ENCODE results near the gene C5AR2.
"Not testable (repeated sequence)": the region's sequence is repeated elsewhere in the genome, so short reads cannot be mapped to it uniquely, and the experiment has no call there.

Gene C5AR2

DNA sequence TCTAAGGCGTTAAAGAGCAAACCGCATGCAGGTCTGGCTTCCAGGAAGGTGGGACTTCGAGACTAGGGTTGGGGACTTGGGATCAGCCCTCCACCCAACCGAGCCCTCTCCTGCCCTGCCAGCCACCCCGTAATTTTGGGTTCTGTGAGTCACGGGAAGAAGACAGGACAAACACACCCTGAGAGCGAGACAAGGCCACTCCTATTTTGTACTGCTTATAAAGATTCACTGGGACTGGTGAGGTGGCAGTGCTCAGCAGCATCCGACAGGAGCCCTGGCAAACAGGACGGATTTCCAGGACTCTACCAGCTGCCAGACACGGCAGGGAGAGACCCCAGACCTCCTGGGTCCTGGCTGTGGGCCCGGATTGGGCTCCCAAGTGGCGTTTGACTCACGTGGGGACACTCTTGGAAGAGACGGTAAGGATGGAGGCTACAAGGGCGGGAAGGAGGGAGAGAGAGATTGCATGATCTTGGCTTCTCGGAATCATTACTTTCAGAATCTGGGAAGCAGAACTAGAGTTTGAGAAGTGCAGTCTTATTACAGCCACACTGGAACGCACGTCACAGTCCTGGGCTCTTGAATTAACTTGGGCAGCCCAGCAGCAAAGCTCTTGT lies at the start of gene C5AR2:
Gene C5AR2 (plus strand): TSS at position 245 of the 617 bp plus-strand sequence. CDS start 8,625 bp downstream, outside the sequence.
- Histone ChIP-seq H3K9ac (ENCODE audit: low read length in 5 of 5) (no peak within 1 kb of the TSS), H3K36me3 (ENCODE audit: control insufficient read depth in 5 of 5, insufficient read depth in 5 of 5, low read length in 5 of 5) (no peaks in the 10 kb centered on the region), H3K27me3 (ENCODE audit: control insufficient read depth in 5 of 5, insufficient read depth in 4 of 5, low read length in 5 of 5) (peaks cover 0 to 12% (median 0%) of the 10 kb centered on the region in 5 donors), H3K27ac (ENCODE audit: low read depth, low read length) (no peak within 1 kb of the TSS), H3K4me3 (ENCODE audit: low read depth in 1 of 5, low read length in 5 of 5) (peak within 1 kb of the TSS in 1 of 5 donors; percentile 19), H3K9me3 (ENCODE audit: control insufficient read depth in 5 of 5, low read length in 5 of 5) (no peaks in the 10 kb centered on the region), H3K4me1 (ENCODE audit: control insufficient read depth in 5 of 5, insufficient read depth in 5 of 5, low read length in 5 of 5) (peaks cover 0 to 29% (median 8%) of the 10 kb centered on the region in 5 donors)

DNA sequence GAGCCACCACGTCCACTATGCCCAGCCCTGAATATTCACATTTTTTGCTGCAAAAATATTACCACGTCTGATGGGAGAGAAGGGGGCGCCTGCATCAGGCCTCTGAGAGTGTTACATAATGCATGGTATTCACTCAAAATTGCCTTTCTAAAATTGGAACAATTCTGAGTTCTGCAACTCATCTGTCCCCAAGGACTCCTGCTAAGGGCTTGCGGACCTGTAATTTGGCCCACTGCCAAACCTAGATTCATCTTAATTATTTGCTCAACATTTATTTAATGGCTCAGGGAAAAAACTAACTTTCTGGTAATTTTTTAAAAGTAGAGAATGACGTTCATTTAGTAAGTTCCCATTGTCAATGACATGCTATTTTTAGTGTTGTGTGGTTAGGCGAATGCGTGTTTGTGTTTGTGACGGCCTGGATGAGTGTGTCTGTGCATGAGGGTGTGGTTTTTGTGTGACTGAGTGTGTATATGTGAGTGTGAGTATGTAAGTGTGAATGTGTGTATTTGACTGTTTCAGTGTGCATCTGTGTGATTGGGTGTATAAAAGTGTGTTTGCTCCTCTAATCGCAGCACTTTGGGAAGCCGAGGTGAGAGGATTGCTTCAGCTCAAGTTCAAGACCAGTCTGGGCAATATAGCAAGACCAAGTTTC lies 48.4 kb upstream of the C5AR2 start:
- Histone ChIP-seq H3K27ac (ENCODE audit: low read depth, low read length) (no peak overlapping the region), H3K9ac (ENCODE audit: low read length in 5 of 5) (no peak overlapping the region), H3K9me3 (ENCODE audit: control insufficient read depth in 5 of 5, low read length in 5 of 5) (no peaks in the 10 kb centered on the region), H3K4me3 (ENCODE audit: low read depth in 1 of 5, low read length in 5 of 5) (no peak overlapping the region), H3K27me3 (ENCODE audit: control insufficient read depth in 5 of 5, insufficient read depth in 4 of 5, low read length in 5 of 5) (no peaks in the 10 kb centered on the region), H3K4me1 (ENCODE audit: control insufficient read depth in 5 of 5, insufficient read depth in 5 of 5, low read length in 5 of 5) (peaks cover 0 to 11% (median 3%) of the 10 kb centered on the region in 5 donors), H3K36me3 (ENCODE audit: control insufficient read depth in 5 of 5, insufficient read depth in 5 of 5, low read length in 5 of 5) (no peaks in the 10 kb centered on the region)

- no peaks in the 10 kb centered on the region for H3K27me3 ChIP-seq (ENCODE audit: control insufficient read depth in 5 of 5, insufficient read depth in 4 of 5, low read length in 5 of 5)
- no peak overlapping the region for H3K9ac ChIP-seq (ENCODE audit: low read length in 5 of 5)
- H3K4me1 ChIP-seq (ENCODE audit: control insufficient read depth in 5 of 5, insufficient read depth in 5 of 5, low read length in 5 of 5): peaks cover 0 to 11% (median 5%) of the 10 kb centered on the region in 5 donors
- H3K4me3 ChIP-seq (ENCODE audit: low read depth in 1 of 5, low read length in 5 of 5): no peak overlapping the region
- H3K27ac ChIP-seq (ENCODE audit: low read depth, low read length): no peak overlapping the region
- H3K9me3 ChIP-seq (ENCODE audit: control insufficient read depth in 5 of 5, low read length in 5 of 5): no peaks in the 10 kb centered on the region
- no peaks in the 10 kb centered on the region for H3K36me3 ChIP-seq (ENCODE audit: control insufficient read depth in 5 of 5, insufficient read depth in 5 of 5, low read length in 5 of 5)
These were observed 47.6 kb upstream of the C5AR2 start for GRCh38 chr19:47284324-47284899.

- H3K9me3 ChIP-seq (ENCODE audit: control insufficient read depth in 5 of 5, low read length in 5 of 5): no peaks in the 10 kb centered on the region
- H3K4me3 ChIP-seq (ENCODE audit: low read depth in 1 of 5, low read length in 5 of 5): no peak overlapping the region
- H3K4me1 ChIP-seq (ENCODE audit: control insufficient read depth in 5 of 5, insufficient read depth in 5 of 5, low read length in 5 of 5): peaks cover 0 to 3% (median 0%) of the 10 kb centered on the region in 5 donors
- H3K27ac ChIP-seq (ENCODE audit: low read depth, low read length): no peak overlapping the region
- no peaks in the 10 kb centered on the region for H3K27me3 ChIP-seq (ENCODE audit: control insufficient read depth in 5 of 5, insufficient read depth in 4 of 5, low read length in 5 of 5)
- no peak overlapping the region for H3K9ac ChIP-seq (ENCODE audit: low read length in 5 of 5)
- H3K36me3 ChIP-seq (ENCODE audit: control insufficient read depth in 5 of 5, insufficient read depth in 5 of 5, low read length in 5 of 5): no peaks in the 10 kb centered on the region
These were observed 35.9 kb upstream of the C5AR2 start for GRCh38 chr19:47296036-47296435.

- not testable (repeated sequence) for H3K27ac ChIP-seq (ENCODE audit: low read depth, low read length); H3K27me3 ChIP-seq (ENCODE audit: control insufficient read depth in 5 of 5, insufficient read depth in 4 of 5, low read length in 5 of 5)
These were observed 31.1 kb upstream of the C5AR2 start for GRCh38 chr19:47300867-47301266.

DNA sequence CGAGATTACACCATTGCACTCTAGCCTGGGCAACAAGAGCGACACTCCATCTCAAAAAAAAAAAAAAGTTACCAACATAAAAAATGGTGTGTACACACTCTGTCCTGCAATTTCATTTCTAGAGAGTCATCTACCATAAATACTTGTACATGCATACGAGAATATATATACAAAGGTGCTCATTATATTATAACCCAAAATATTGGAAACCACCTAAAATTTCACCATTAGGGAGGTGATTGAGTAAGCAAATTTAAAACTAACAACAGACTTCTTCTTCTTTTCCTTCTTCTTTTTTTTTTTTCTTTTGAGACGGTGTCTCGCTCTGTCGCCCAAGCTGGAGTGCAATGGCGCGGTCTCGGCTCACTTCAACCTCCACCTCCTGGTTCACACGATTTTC lies 29.7 kb upstream of the C5AR2 start:
- H3K9ac ChIP-seq (ENCODE audit: low read length in 5 of 5): no peak overlapping the region
- H3K9me3 ChIP-seq (ENCODE audit: control insufficient read depth in 5 of 5, low read length in 5 of 5): no peaks in the 10 kb centered on the region
- peaks cover 0 to 6% (median 3%) of the 10 kb centered on the region in 5 donors for H3K4me1 ChIP-seq (ENCODE audit: control insufficient read depth in 5 of 5, insufficient read depth in 5 of 5, low read length in 5 of 5)
- no peak overlapping the region for H3K4me3 ChIP-seq (ENCODE audit: low read depth in 1 of 5, low read length in 5 of 5)
- H3K27me3 ChIP-seq (ENCODE audit: control insufficient read depth in 5 of 5, insufficient read depth in 4 of 5, low read length in 5 of 5): no peaks in the 10 kb centered on the region
- H3K36me3 ChIP-seq (ENCODE audit: control insufficient read depth in 5 of 5, insufficient read depth in 5 of 5, low read length in 5 of 5): no peaks in the 10 kb centered on the region
- H3K27ac ChIP-seq (ENCODE audit: low read depth, low read length): no peak overlapping the region

More at GRCh38 chr19:47300867-47301266, 31.1 kb upstream of the C5AR2 start:
- H3K4me3 ChIP-seq (ENCODE audit: low read depth in 1 of 5, low read length in 5 of 5); H3K4me1 ChIP-seq (ENCODE audit: control insufficient read depth in 5 of 5, insufficient read depth in 5 of 5, low read length in 5 of 5); H3K36me3 ChIP-seq (ENCODE audit: control insufficient read depth in 5 of 5, insufficient read depth in 5 of 5, low read length in 5 of 5); H3K9ac ChIP-seq (ENCODE audit: low read length in 5 of 5); H3K9me3 ChIP-seq (ENCODE audit: control insufficient read depth in 5 of 5, low read length in 5 of 5): not testable (repeated sequence)

DNA sequence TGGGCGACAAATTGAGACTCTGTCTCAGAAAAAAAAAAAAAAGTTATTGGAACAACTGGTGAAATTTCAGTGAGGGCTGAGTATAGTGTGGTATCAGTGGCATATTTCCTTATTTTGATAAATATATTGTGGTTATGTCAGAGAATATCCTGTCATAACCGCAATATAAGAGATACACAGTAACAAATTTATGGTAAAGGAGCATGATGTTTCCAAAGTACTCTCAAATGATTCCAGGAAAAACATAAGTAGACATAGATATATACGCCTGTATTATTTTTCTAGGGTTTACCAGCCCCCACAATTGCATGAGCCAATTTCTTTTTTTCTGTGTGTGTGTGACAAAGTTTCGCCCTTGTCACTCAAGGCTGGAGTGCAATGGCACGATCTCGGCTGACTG lies 28.0 kb upstream of the C5AR2 start:
- no peaks in the 10 kb centered on the region for H3K27me3 ChIP-seq (ENCODE audit: control insufficient read depth in 5 of 5, insufficient read depth in 4 of 5, low read length in 5 of 5)
- no peak overlapping the region for H3K9ac ChIP-seq (ENCODE audit: low read length in 5 of 5)
- H3K9me3 ChIP-seq (ENCODE audit: control insufficient read depth in 5 of 5, low read length in 5 of 5): no peaks in the 10 kb centered on the region
- peaks cover 0 to 10% (median 5%) of the 10 kb centered on the region in 5 donors for H3K4me1 ChIP-seq (ENCODE audit: control insufficient read depth in 5 of 5, insufficient read depth in 5 of 5, low read length in 5 of 5)
- H3K4me3 ChIP-seq (ENCODE audit: low read depth in 1 of 5, low read length in 5 of 5): no peak overlapping the region
- H3K36me3 ChIP-seq (ENCODE audit: control insufficient read depth in 5 of 5, insufficient read depth in 5 of 5, low read length in 5 of 5): no peaks in the 10 kb centered on the region
- H3K27ac ChIP-seq (ENCODE audit: low read depth, low read length): no peak overlapping the region

DNA sequence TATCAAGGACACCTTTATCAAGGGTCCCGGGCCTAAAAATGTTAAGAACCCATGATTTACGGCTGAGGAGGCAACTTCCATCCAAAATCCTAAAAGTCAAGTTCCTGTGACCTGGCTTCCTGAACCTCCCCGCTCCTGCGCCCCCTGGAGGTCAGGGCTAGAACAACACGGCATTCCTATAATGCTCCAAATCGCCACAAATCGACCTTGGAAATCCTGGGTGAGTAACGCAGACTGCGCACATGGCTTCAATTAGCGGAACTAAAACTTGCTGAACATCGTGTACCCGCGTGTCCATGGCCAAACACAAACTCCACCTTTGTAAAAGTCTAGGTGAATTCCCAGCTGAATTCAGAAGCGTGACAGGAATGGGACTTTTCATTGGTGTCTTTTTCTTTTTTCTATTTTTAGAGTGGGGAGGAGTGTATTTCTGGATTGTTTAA lies 26.6 kb upstream of the C5AR2 start:
- Histone ChIP-seq H3K9ac (ENCODE audit: low read length in 5 of 5) (no peak overlapping the region), H3K36me3 (ENCODE audit: control insufficient read depth in 5 of 5, insufficient read depth in 5 of 5, low read length in 5 of 5) (no peaks in the 10 kb centered on the region), H3K27me3 (ENCODE audit: control insufficient read depth in 5 of 5, insufficient read depth in 4 of 5, low read length in 5 of 5) (no peaks in the 10 kb centered on the region), H3K4me3 (ENCODE audit: low read depth in 1 of 5, low read length in 5 of 5) (peak overlapping the region in 1 of 5 donors; percentile 35), H3K9me3 (ENCODE audit: control insufficient read depth in 5 of 5, low read length in 5 of 5) (no peaks in the 10 kb centered on the region), H3K4me1 (ENCODE audit: control insufficient read depth in 5 of 5, insufficient read depth in 5 of 5, low read length in 5 of 5) (peaks cover 0 to 19% (median 19%) of the 10 kb centered on the region in 5 donors), H3K27ac (ENCODE audit: low read depth, low read length) (no peak overlapping the region)

GRCh38 chr19:47306303-47306702 lies 25.7 kb upstream of the C5AR2 start:
- Histone ChIP-seq H3K9ac (ENCODE audit: low read length in 5 of 5) (no peak overlapping the region), H3K9me3 (ENCODE audit: control insufficient read depth in 5 of 5, low read length in 5 of 5) (no peaks in the 10 kb centered on the region), H3K4me3 (ENCODE audit: low read depth in 1 of 5, low read length in 5 of 5) (no peak overlapping the region), H3K36me3 (ENCODE audit: control insufficient read depth in 5 of 5, insufficient read depth in 5 of 5, low read length in 5 of 5) (no peaks in the 10 kb centered on the region), H3K4me1 (ENCODE audit: control insufficient read depth in 5 of 5, insufficient read depth in 5 of 5, low read length in 5 of 5) (peaks cover 0 to 27% (median 25%) of the 10 kb centered on the region in 5 donors), H3K27me3 (ENCODE audit: control insufficient read depth in 5 of 5, insufficient read depth in 4 of 5, low read length in 5 of 5) (no peaks in the 10 kb centered on the region), H3K27ac (ENCODE audit: low read depth, low read length) (no peak overlapping the region)

GRCh38 chr19:47309038-47309437 lies 22.9 kb upstream of the C5AR2 start:
- H3K9ac ChIP-seq (ENCODE audit: low read length in 5 of 5): no peak overlapping the region
- H3K27ac ChIP-seq (ENCODE audit: low read depth, low read length): peak overlapping the region; percentile 30
- H3K4me1 ChIP-seq (ENCODE audit: control insufficient read depth in 5 of 5, insufficient read depth in 5 of 5, low read length in 5 of 5): peaks cover 0 to 31% (median 25%) of the 10 kb centered on the region in 5 donors
- no peaks in the 10 kb centered on the region for H3K9me3 ChIP-seq (ENCODE audit: control insufficient read depth in 5 of 5, low read length in 5 of 5)
- no peaks in the 10 kb centered on the region for H3K36me3 ChIP-seq (ENCODE audit: control insufficient read depth in 5 of 5, insufficient read depth in 5 of 5, low read length in 5 of 5)
- no peaks in the 10 kb centered on the region for H3K27me3 ChIP-seq (ENCODE audit: control insufficient read depth in 5 of 5, insufficient read depth in 4 of 5, low read length in 5 of 5)
- peak overlapping the region in 1 of 5 donors; percentile 57 for H3K4me3 ChIP-seq (ENCODE audit: low read depth in 1 of 5, low read length in 5 of 5)

Measured in subcutaneous abdominal adipose tissue (tissue), 5 donors.